ENCODE measurements around the gene POLR1C.

GRCh38 chr6:43494766-43495165 lies 22.1 kb upstream of the POLR1C start:
- TF ChIP-seq CTCF (IDR thresholded peaks at IDR 0.05) (no peak), POLR2AphosphoS5 (IDR thresholded peaks at IDR 0.05; ENCODE audit: insufficient read depth in 1 of 2, low read depth in 1 of 2) (no peak), POLR2A (IDR thresholded peaks at IDR 0.05) (no peak)
